CD14-positive monocyte (primary cell): ENCODE measurements around the gene GGT1. TPM values are rescaled to one million over a fixed set of nuclear protein-coding genes. Genes with fewer than 3 reads are reported as not detected.
A peak's percentile ranks its signal among the peaks of the same experiment; 100 is the strongest.

ENCODE experiments used
- DNase-seq, 3 donors: peaks; one replicate each; pipeline ENCODE4 v3.0.0-alpha.2; 2011 to 2022
- H2AFZ ChIP-seq: 2 replicates; pipeline ENCODE4 v1.6.0; 2012; ENCODE audit warnings: mild to moderate bottlenecking, low read depth, low read length, inconsistent platforms; ENCODE audit not compliant: insufficient read depth, poor library complexity, severe bottlenecking
- H3K27ac ChIP-seq, 2 donors: 1 replicate in 1 of 2; 2 replicates in 1 of 2; pipeline ENCODE4 v1.5.1; 2012 to 2013; ENCODE audit warnings: low read length in 2 of 2, control low read depth in 1 of 2, inconsistent platforms in 1 of 2, low read depth in 1 of 2, mild to moderate bottlenecking in 1 of 2
- H3K27me3 ChIP-seq, 2 donors: one replicate each; pipeline versions ENCODE4 v1.6.0 to v1.6.1; 2011 to 2013; ENCODE audit warnings: low read length in 2 of 2; ENCODE audit not compliant: control insufficient read depth in 2 of 2, insufficient read depth in 2 of 2
- H3K36me3 ChIP-seq, 2 donors: replicated peaks in 1 of 2; 1 replicate in 1 of 2; 2 replicates in 1 of 2; pipeline versions ENCODE4 v1.5.1 to v1.6.1; 2012 to 2013; ENCODE audit warnings: low read length in 2 of 2, control low read depth in 1 of 2, inconsistent platforms in 1 of 2, mild to moderate bottlenecking in 1 of 2; ENCODE audit not compliant: insufficient read depth in 2 of 2, control insufficient read depth in 1 of 2
- H3K4me1 ChIP-seq, 2 donors: 1 replicate in 1 of 2; 2 replicates in 1 of 2; pipeline versions ENCODE4 v1.5.1 to v1.6.1; 2012 to 2013; ENCODE audit warnings: low read length in 2 of 2, control low read depth in 1 of 2, inconsistent platforms in 1 of 2, mild to moderate bottlenecking in 1 of 2, moderate library complexity in 1 of 2; ENCODE audit not compliant: insufficient read depth in 2 of 2, control insufficient read depth in 1 of 2
- H3K4me2 ChIP-seq: replicated peaks from 2 replicates; pipeline ENCODE3; 2012; ENCODE audit warnings: low read length, moderate library complexity, mild to moderate bottlenecking; ENCODE audit not compliant: poor library complexity, severe bottlenecking; ENCODE audit errors: extremely low read depth
- H3K4me3 ChIP-seq, 3 experiments: fragments of 200-600 bp in 1 of 3; sonication (generic) in 1 of 3; replicated peaks in 1 of 3; 1 replicate in 2 of 3; 2 replicates in 1 of 3; pipeline ENCODE4 v1.5.1; 2011 to 2013; ENCODE audit warnings: low read length in 3 of 3, mild to moderate bottlenecking in 3 of 3, control low read depth in 2 of 3, low read depth in 2 of 3, inconsistent platforms in 1 of 3, moderate library complexity in 1 of 3
- H3K79me2 ChIP-seq: 2 replicates; pipeline ENCODE4 v1.6.0; 2012; ENCODE audit warnings: mild to moderate bottlenecking, control low read depth, inconsistent platforms, low read length, moderate library complexity; ENCODE audit not compliant: insufficient read depth
- H3K9ac ChIP-seq: 2 replicates; pipeline ENCODE4 v1.6.0; 2017; ENCODE audit warnings: low read length, mild to moderate bottlenecking; ENCODE audit not compliant: insufficient read depth, poor library complexity, severe bottlenecking
- H3K9me3 ChIP-seq, 2 donors: replicated peaks in 1 of 2; 1 replicate in 1 of 2; 2 replicates in 1 of 2; pipeline versions ENCODE4 v1.5.1 to v1.6.1; 2012 to 2013; ENCODE audit warnings: low read length in 2 of 2, control low read depth in 1 of 2; ENCODE audit not compliant: control insufficient read depth in 1 of 2, insufficient read depth in 1 of 2
- H4K20me1 ChIP-seq: 2 replicates; pipeline ENCODE4 v1.6.0; 2012; ENCODE audit warnings: mild to moderate bottlenecking, low read length, control low read depth, moderate library complexity; ENCODE audit not compliant: insufficient read depth
- H3K27ac Mint-ChIP-seq, 7 donors: one replicate each; pipeline ENCODE4 v1.8.0; 2020; ENCODE audit warnings: mild to moderate bottlenecking in 7 of 7, mixed read lengths in 7 of 7, moderate library complexity in 6 of 7, inconsistent platforms in 2 of 7
- H3K27me3 Mint-ChIP-seq, 3 donors: one replicate each; pipeline ENCODE4 v1.8.0; 2021 to 2022; ENCODE audit warnings: low read depth in 3 of 3, mild to moderate bottlenecking in 3 of 3, mixed read lengths in 3 of 3, moderate library complexity in 3 of 3, inconsistent platforms in 1 of 3
- H3K36me3 Mint-ChIP-seq, 2 donors: one replicate each; pipeline ENCODE4 v1.8.0; 2020; ENCODE audit warnings: mixed read lengths in 2 of 2, inconsistent platforms in 1 of 2, mild to moderate bottlenecking in 1 of 2
- H3K4me1 Mint-ChIP-seq: one replicate; pipeline ENCODE4 v1.8.0; 2020; ENCODE audit warnings: mild to moderate bottlenecking, mixed read lengths
- H3K4me3 Mint-ChIP-seq, 2 donors: one replicate each; pipeline ENCODE4 v1.8.0; 2020; ENCODE audit warnings: mild to moderate bottlenecking in 2 of 2, mixed read lengths in 2 of 2, moderate library complexity in 1 of 2
- H3K9me3 Mint-ChIP-seq, 7 donors: one replicate each; pipeline ENCODE4 v1.8.0; 2020 to 2022; ENCODE audit warnings: mixed read lengths in 7 of 7, mild to moderate bottlenecking in 6 of 7, moderate library complexity in 6 of 7, inconsistent platforms in 2 of 7
- CTCF ChIP-seq: fragments of 200-600 bp; IDR thresholded peaks from one replicate; pipeline ENCODE4 v1.8.0; 2022; ENCODE audit warnings: antibody characterized with exemption, mild to moderate bottlenecking
- WGBS: methylation state at CpG from one replicate; pipeline ENCODE4 v1.1.5; 2013; ENCODE audit warnings: missing lambda C conversion rate; ENCODE audit not compliant: insufficient coverage; 5-methylcytosine and 5-hydroxymethylcytosine counted together
- intact Hi-C, 2 donors: fragments of 100-400 bp; cut with micrococcal nuclease; formaldehyde crosslinking; loops; one replicate each; pipeline versions ENCODE4 v1.15.0 to v1.15.1; 2023
- polyA plus RNA-seq, 3 donors: library from polyadenylated mRNA; depleted of rRNA in 1 of 3; unstranded in 2 of 3; stranded (reverse) in 1 of 3; fragments of 300-500 nt in 2 of 3; fragments of >200 nt in 1 of 3; fragmentation: Illumina TruSeq in 2 of 3; gene quantifications; 1 replicate in 2 of 3; 2 replicates in 1 of 3; pipeline ENCODE4 v1.2.3, GENCODE V29; 2012 to 2021

Gene GGT1
- polyA plus RNA-seq, 3 donors: 16.0 to 26.5 (median 25.5) TPM

- Mint-ChIP-seq H3K27me3 (peaks cover 0 to 3% (median 2%) of the 10 kb centered on the region in 3 donors), H3K27ac (no peak overlapping the region), H3K4me1 (peaks cover 6% of the 10 kb centered on the region), H3K9me3 (no peaks in the 10 kb centered on the region), H3K36me3 (peaks cover 16 to 27% of the 10 kb centered on the region in 2 donors), H3K4me3 (no peak overlapping the region)
- H3K9me3 ChIP-seq: no peaks in the 10 kb centered on the region
- no peaks in the 10 kb centered on the region for H3K27me3 ChIP-seq
- no peaks in the 10 kb centered on the region for H3K4me1 ChIP-seq
- H3K4me3 ChIP-seq: no peak overlapping the region
- no peak overlapping the region for H2AFZ ChIP-seq
- intact Hi-C loops: no loop called here
- no peaks in the 10 kb centered on the region for H3K79me2 ChIP-seq
- H3K4me2 ChIP-seq: no peak overlapping the region
- H4K20me1 ChIP-seq: no peaks in the 10 kb centered on the region
- DNase-seq: peak in 1 of 3 donors; percentile 46
- H3K9ac ChIP-seq: no peak overlapping the region
- no peak overlapping the region for H3K27ac ChIP-seq
- 90% methylated on average over 2 of the region's 2 CpGs for WGBS
- peaks cover 0 to 12% of the 10 kb centered on the region in 2 donors for H3K36me3 ChIP-seq
- TF ChIP-seq CTCF: no peak
Observed at GRCh38 chr22:24580276-24580675, 22.7 kb upstream of the GGT1 start.

GRCh38 chr22:24582056-24582814 lies 20.8 kb upstream of the GGT1 start:
- no peaks in the 10 kb centered on the region for H4K20me1 ChIP-seq
- H3K27ac Mint-ChIP-seq: no peak overlapping the region
- no peak overlapping the region for H3K4me2 ChIP-seq
- H3K4me1 ChIP-seq: no peaks in the 10 kb centered on the region
- H3K4me3 Mint-ChIP-seq: no peak overlapping the region
- peaks cover 0 to 2% (median 1%) of the 10 kb centered on the region in 3 donors for H3K27me3 Mint-ChIP-seq
- no peak overlapping the region for H2AFZ ChIP-seq
- no peaks in the 10 kb centered on the region for H3K79me2 ChIP-seq
- no peak overlapping the region for H3K9ac ChIP-seq
- DNase-seq: no peak
- H3K9me3 ChIP-seq: no peaks in the 10 kb centered on the region
- peaks cover 3% of the 10 kb centered on the region for H3K4me1 Mint-ChIP-seq
- H3K36me3 ChIP-seq: peaks cover 0 to 2% of the 10 kb centered on the region in 2 donors
- no peaks in the 10 kb centered on the region for H3K27me3 ChIP-seq
- intact Hi-C loops: no loop called here
- H3K36me3 Mint-ChIP-seq: peaks cover 6 to 14% of the 10 kb centered on the region in 2 donors
- no peaks in the 10 kb centered on the region for H3K9me3 Mint-ChIP-seq
- H3K4me3 ChIP-seq: no peak overlapping the region
- no peak for TF ChIP-seq CTCF
- no peak overlapping the region for H3K27ac ChIP-seq
- WGBS: 96% methylated on average over 8 of the region's 12 CpGs
